Common myeloid progenitor, CD34-positive (primary cell): ENCODE data around the gene ITPK1.

ENCODE experiments used
- CTCF ChIA-PET: fragments of 350-600 bp; sonication (Branson Sonifier 250); formaldehyde crosslinking; loops from one replicate; lab custom pipeline; 2021; ENCODE audit warnings: antibody characterized with exemption; lab: Charles Lee
- POLR2A ChIA-PET: fragments of 350-600 bp; sonication (Branson Sonifier 250); formaldehyde crosslinking; loops from one replicate; lab custom pipeline; 2021; ENCODE audit warnings: antibody characterized with exemption; lab: Charles Lee
- DNase-seq, 3 donors: peaks; one replicate each; pipeline versions ENCODE4 v3.0.0 to v3.0.0-alpha.2; 2013
- H3K27ac ChIP-seq, 2 experiments: 1 replicate in 1 of 2; 2 replicates in 1 of 2; pipeline ENCODE4 v1.7.0; 2013; ENCODE audit warnings: inconsistent platforms in 2 of 2, low read length in 2 of 2, mild to moderate bottlenecking in 2 of 2, low read depth in 1 of 2, moderate library complexity in 1 of 2; ENCODE audit not compliant: severe bottlenecking in 2 of 2, insufficient read depth in 1 of 2, poor library complexity in 1 of 2
- H3K27me3 ChIP-seq, 5 experiments: replicated peaks in 2 of 5; 1 replicate in 3 of 5; 2 replicates in 2 of 5; pipeline versions ENCODE4 v1.6.1 to v1.7.0; 2013; ENCODE audit warnings: low read length in 4 of 5, mild to moderate bottlenecking in 2 of 5, moderate library complexity in 2 of 5, inconsistent platforms in 1 of 5; ENCODE audit not compliant: insufficient read depth in 5 of 5, control insufficient read depth in 4 of 5
- H3K36me3 ChIP-seq, 4 experiments: 1 replicate in 2 of 4; 2 replicates in 2 of 4; pipeline versions ENCODE4 v1.6.1 to v1.7.0; 2013; ENCODE audit warnings: low read length in 3 of 4, control low read depth in 1 of 4, mild to moderate bottlenecking in 1 of 4; ENCODE audit not compliant: control insufficient read depth in 4 of 4, insufficient read depth in 4 of 4
- H3K4me1 ChIP-seq, 4 experiments: 1 replicate in 3 of 4; 2 replicates in 1 of 4; pipeline versions ENCODE4 v1.6.1 to v1.7.1; 2013; ENCODE audit warnings: low read length in 3 of 4, mild to moderate bottlenecking in 3 of 4, control low read depth in 1 of 4, inconsistent platforms in 1 of 4, moderate library complexity in 1 of 4; ENCODE audit not compliant: control insufficient read depth in 4 of 4, insufficient read depth in 4 of 4; ENCODE audit errors: control extremely low read depth in 1 of 4
- H3K4me3 ChIP-seq, 7 experiments: 1 replicate in 4 of 7; 2 replicates in 3 of 7; pipeline versions ENCODE4 v1.5.1 to v1.7.0; 2013; ENCODE audit warnings: mild to moderate bottlenecking in 7 of 7, low read length in 6 of 7, moderate library complexity in 6 of 7, inconsistent platforms in 2 of 7, low read depth in 2 of 7, control low read depth in 1 of 7; ENCODE audit not compliant: insufficient read depth in 4 of 7, control insufficient read depth in 1 of 7; ENCODE audit errors: extremely low read depth in 1 of 7
- H3K9me3 ChIP-seq, 5 experiments: 1 replicate in 4 of 5; 2 replicates in 1 of 5; pipeline versions ENCODE4 v1.6.1 to v1.7.1; 2013; ENCODE audit warnings: low read length in 4 of 5, mild to moderate bottlenecking in 2 of 5, inconsistent platforms in 1 of 5, low read depth in 1 of 5, moderate library complexity in 1 of 5; ENCODE audit not compliant: control insufficient read depth in 4 of 5, insufficient read depth in 2 of 5; ENCODE audit errors: control extremely low read depth in 1 of 5
- WGBS: methylation state at CpG from one replicate; pipeline ENCODE4 v1.1.5; 2013; ENCODE audit not compliant: insufficient coverage; 5-methylcytosine and 5-hydroxymethylcytosine counted together

ITPK1 gene

GRCh38 chr14:92993302-92993701 is 122.4 kb downstream of the ITPK1 start:
- no peaks in the 10 kb centered on the region for H3K9me3 ChIP-seq
- peaks cover 0 to 37% (median 30%) of the 10 kb centered on the region in 4 experiments for H3K36me3 ChIP-seq
- no peaks in the 10 kb centered on the region for H3K27me3 ChIP-seq
- H3K4me1 ChIP-seq, result no peaks in the 10 kb centered on the region
- no peak overlapping the region for H3K4me3 ChIP-seq
- ChIA-PET POLR2A (no interaction called here), CTCF (no interaction called here)
- no peak for DNase-seq
- WGBS, result 99% methylated on average over 9 of the region's 9 CpGs
- H3K27ac ChIP-seq, result no peak overlapping the region

GRCh38 chr14:92991536-92991935 is 124.2 kb downstream of the ITPK1 start:
- Histone ChIP-seq H3K9me3 (no peaks in the 10 kb centered on the region), H3K36me3 (peaks cover 0 to 31% (median 27%) of the 10 kb centered on the region in 4 experiments), H3K4me3 (no peak overlapping the region), H3K27ac (no peak overlapping the region), H3K27me3 (no peaks in the 10 kb centered on the region), H3K4me1 (no peaks in the 10 kb centered on the region)
- no peak for DNase-seq
- ChIA-PET POLR2A (no interaction called here), CTCF (interaction anchor here (1.3 kb wide), 1 partner anchor 9 kb away, joined by 3 read pairs; no protein-coding TSS in a partner anchor)
- 98% methylated on average over 5 of the region's 8 CpGs for WGBS

GRCh38 chr14:92990456-92991430 is 125.0 kb downstream of the ITPK1 start:
- H3K36me3 ChIP-seq, result peaks cover 0 to 30% (median 26%) of the 10 kb centered on the region in 4 experiments
- no peak for DNase-seq
- no peaks in the 10 kb centered on the region for H3K9me3 ChIP-seq
- H3K27ac ChIP-seq, result no peak overlapping the region
- WGBS, result 96% methylated on average over 17 of the region's 22 CpGs
- H3K4me1 ChIP-seq, result no peaks in the 10 kb centered on the region
- POLR2A ChIA-PET, result no interaction called here
- H3K4me3 ChIP-seq, result no peak overlapping the region
- no peaks in the 10 kb centered on the region for H3K27me3 ChIP-seq
- CTCF ChIA-PET, result interaction anchor here (0.6 to 1.3 kb wide), 2 partner anchors 8 to 126 kb away, joined by 3 read pairs; no protein-coding TSS in a partner anchor

- Histone ChIP-seq H3K27me3 (no peaks in the 10 kb centered on the region), H3K4me1 (no peaks in the 10 kb centered on the region), H3K36me3 (peaks cover 0 to 30% (median 25%) of the 10 kb centered on the region in 4 experiments), H3K27ac (no peak overlapping the region), H3K9me3 (no peaks in the 10 kb centered on the region), H3K4me3 (no peak overlapping the region)
- DNase-seq, result no peak
- 88% methylated on average over 11 of the region's 14 CpGs for WGBS
- ChIA-PET CTCF (no interaction called here), POLR2A (no interaction called here)
Measured at GRCh38 chr14:92988786-92989755, 126.7 kb downstream of the ITPK1 start.

GRCh38 chr14:92987713-92988510 is 127.8 kb downstream of the ITPK1 start:
- Histone ChIP-seq H3K9me3 (peaks cover 0 to 1% (median 0%) of the 10 kb centered on the region in 5 experiments), H3K4me3 (no peak overlapping the region), H3K36me3 (peaks cover under 1 to 22% (median 19%) of the 10 kb centered on the region in 4 experiments), H3K27ac (no peak overlapping the region), H3K4me1 (no peaks in the 10 kb centered on the region), H3K27me3 (no peaks in the 10 kb centered on the region)
- DNase-seq, result no peak
- POLR2A ChIA-PET, result no interaction called here
- WGBS, result 97% methylated on average over 25 of the region's 25 CpGs
- CTCF ChIA-PET, result interaction anchor here (1.0 to 1.4 kb wide), 2 partner anchors 18 to 144 kb away, joined by 3 to 5 read pairs; no protein-coding TSS in a partner anchor

- Histone ChIP-seq H3K27me3 (no peaks in the 10 kb centered on the region), H3K4me3 (no peak overlapping the region), H3K27ac (no peak overlapping the region)
Measured at GRCh38 chr14:92987148-92987570, 128.6 kb downstream of the ITPK1 start.

More at GRCh38 chr14:92987148-92987570, 128.6 kb downstream of the ITPK1 start:
- POLR2A ChIA-PET, result no interaction called here
- CTCF ChIA-PET, result interaction anchor here (1.0 to 1.4 kb wide), 2 partner anchors 18 to 145 kb away, joined by 3 to 5 read pairs; no protein-coding TSS in a partner anchor
- Histone ChIP-seq H3K4me1 (no peaks in the 10 kb centered on the region), H3K36me3 (peaks cover 2 to 22% (median 13%) of the 10 kb centered on the region in 4 experiments), H3K9me3 (peaks cover 0 to 7% (median 0%) of the 10 kb centered on the region in 5 experiments)
- 96% methylated on average over 4 of the region's 5 CpGs for WGBS
- DNase-seq, result no peak
